CD4-positive, alpha-beta T cell treated with Interleukin-4 for 1 hour (primary cell): ENCODE results near the gene TRIM31.
"Not testable (repeated sequence)": the region's sequence is repeated elsewhere in the genome, so short reads cannot be mapped to it uniquely, and the experiment has no call there.

ENCODE experiments used
- DNase-seq, 2 donors: peaks; one replicate each; pipeline ENCODE4 v3.0.0-alpha.2; 2020 to 2022

TRIM31 gene

GRCh38 chr6:30149234-30149633 is 36.3 kb upstream of the TRIM31 start:
- DNase-seq, result no peak

GRCh38 chr6:30147096-30147495 is 34.2 kb upstream of the TRIM31 start:
- no peak for DNase-seq

GRCh38 chr6:30145818-30146217 is 32.9 kb upstream of the TRIM31 start:
- no peak for DNase-seq

- no peak for DNase-seq
These were observed 31.9 kb upstream of the TRIM31 start for GRCh38 chr6:30144811-30145210.

GRCh38 chr6:30143780-30144179 is 30.9 kb upstream of the TRIM31 start:
- DNase-seq, result no peak

GRCh38 chr6:30142665-30143064 is 29.8 kb upstream of the TRIM31 start:
- DNase-seq, result no peak

- DNase-seq, result not testable (repeated sequence)
These were observed 27.4 kb upstream of the TRIM31 start for GRCh38 chr6:30140240-30140639.

GRCh38 chr6:30136570-30137286 is 23.8 kb upstream of the TRIM31 start:
- DNase-seq, result no peak

- no peak for DNase-seq
These were observed 22.9 kb upstream of the TRIM31 start, which contains the start of gene TRIM40 for GRCh38 chr6:30135757-30136156. Gene TRIM40 (plus strand): TSS chr6:30136140. CDS start chr6:30137037, 897 bp downstream.

- no peak for DNase-seq
These were observed 22.3 kb upstream of the TRIM31 start for GRCh38 chr6:30135147-30135546.

GRCh38 chr6:30131947-30132497 is 19.1 kb upstream of the TRIM31 start:
- DNase-seq, result no peak

- peak; percentile 81 to 85 for DNase-seq
These were observed 18.3 kb upstream of the TRIM31 start for GRCh38 chr6:30130887-30131862.

GRCh38 chr6:30130179-30130679 is 17.3 kb upstream of the TRIM31 start:
- DNase-seq, result no peak

- no peak for DNase-seq
These were observed 16.6 kb upstream of the TRIM31 start for GRCh38 chr6:30129265-30130178.

- no peak for DNase-seq
These were observed 14.6 kb upstream of the TRIM31 start for GRCh38 chr6:30127238-30128093.

- no peak for DNase-seq
These were observed 9.6 kb upstream of the TRIM31 start for GRCh38 chr6:30122515-30122914.

- no peak for DNase-seq
These were observed 8.8 kb upstream of the TRIM31 start for GRCh38 chr6:30121446-30122366.

- not testable (repeated sequence) for DNase-seq
These were observed 5.8 kb upstream of the TRIM31 start for GRCh38 chr6:30118691-30119090.

- DNase-seq, result no peak
These were observed 3.8 kb upstream of the TRIM31 start for GRCh38 chr6:30116724-30117123.

- no peak for DNase-seq
These were observed 951 bp upstream of the TRIM31 start for GRCh38 chr6:30113841-30114240.
